ENCODE results near the gene LURAP1L.

DNA sequence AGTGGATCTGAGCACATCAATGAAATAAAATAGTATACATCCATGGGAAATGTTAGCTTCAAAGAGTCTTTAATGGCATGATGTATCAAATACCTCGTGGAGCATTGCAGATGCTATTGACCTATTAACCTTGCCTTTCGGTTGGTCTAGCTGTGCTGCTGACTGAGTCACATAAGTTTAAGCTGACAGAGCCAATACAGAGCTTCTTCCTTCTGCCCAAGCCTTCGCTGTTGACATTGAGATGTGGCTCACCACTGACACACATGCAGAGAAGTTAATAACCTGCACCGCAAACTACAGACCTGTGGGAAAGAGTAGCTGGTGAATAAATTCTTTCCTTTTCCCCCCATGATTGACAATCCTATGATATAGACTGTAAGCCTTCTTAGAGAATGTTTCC, 78.2 kb downstream of the LURAP1L start:
- TF ChIP-seq EZH2 (IDR thresholded peaks at IDR 0.05; ENCODE audit: borderline replicate concordance, low read depth, low read length), result no peak
- no peak for TF ChIP-seq ADNP (tag; IDR thresholded peaks at IDR 0.05)
- TF ChIP-seq, protein P1, sequence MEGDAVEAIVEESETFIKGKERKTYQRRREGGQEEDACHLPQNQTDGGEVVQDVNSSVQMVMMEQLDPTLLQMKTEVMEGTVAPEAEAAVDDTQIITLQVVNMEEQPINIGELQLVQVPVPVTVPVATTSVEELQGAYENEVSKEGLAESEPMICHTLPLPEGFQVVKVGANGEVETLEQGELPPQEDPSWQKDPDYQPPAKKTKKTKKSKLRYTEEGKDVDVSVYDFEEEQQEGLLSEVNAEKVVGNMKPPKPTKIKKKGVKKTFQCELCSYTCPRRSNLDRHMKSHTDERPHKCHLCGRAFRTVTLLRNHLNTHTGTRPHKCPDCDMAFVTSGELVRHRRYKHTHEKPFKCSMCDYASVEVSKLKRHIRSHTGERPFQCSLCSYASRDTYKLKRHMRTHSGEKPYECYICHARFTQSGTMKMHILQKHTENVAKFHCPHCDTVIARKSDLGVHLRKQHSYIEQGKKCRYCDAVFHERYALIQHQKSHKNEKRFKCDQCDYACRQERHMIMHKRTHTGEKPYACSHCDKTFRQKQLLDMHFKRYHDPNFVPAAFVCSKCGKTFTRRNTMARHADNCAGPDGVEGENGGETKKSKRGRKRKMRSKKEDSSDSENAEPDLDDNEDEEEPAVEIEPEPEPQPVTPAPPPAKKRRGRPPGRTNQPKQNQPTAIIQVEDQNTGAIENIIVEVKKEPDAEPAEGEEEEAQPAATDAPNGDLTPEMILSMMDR (IDR thresholded peaks at IDR 0.05 in 2 of 3, conservative IDR thresholded peaks at IDR 0.05 in 1 of 3; ENCODE audit: insufficient read depth in 2 of 3, low read depth in 1 of 3, low read length in 3 of 3), result no peak
- TF ChIP-seq KAT7 (CRISPR knock-in tag; IDR thresholded peaks at IDR 0.05; ENCODE audit: borderline replicate concordance), result no peak
- TF ChIP-seq NRF1 (conservative IDR thresholded peaks at IDR 0.05 in 1 of 2, IDR thresholded peaks at IDR 0.05 in 1 of 2), result no peak
